Adrenal gland (tissue), 12 donors: Measurements from ENCODE around the gene SLC25A51. TPM values are rescaled to one million over a fixed set of nuclear protein-coding genes. Genes with fewer than 3 reads are reported as not detected.

Experiments used
- DNase-seq, 7 donors: peaks; one replicate each; pipeline ENCODE4 v3.0.0-alpha.2; 2019 to 2020
- H3K27ac ChIP-seq, 5 donors: fragments of 200-600 bp; sonication (generic) in 4 of 5; 1 replicate in 3 of 5; 2 replicates in 2 of 5; pipeline versions ENCODE4 v1.5.1 to v1.8.0; 2016 to 2020; ENCODE audit warnings: mild to moderate bottlenecking in 1 of 5
- H3K27me3 ChIP-seq: fragments of 200-600 bp; 2 replicates; pipeline ENCODE4 v1.8.0; 2021
- H3K36me3 ChIP-seq, 2 donors: fragments of 200-600 bp; replicated peaks in 1 of 2; 1 replicate in 1 of 2; 2 replicates in 1 of 2; pipeline versions ENCODE4 v1.5.1 to v1.8.0; 2018 to 2022
- H3K4me1 ChIP-seq, 2 donors: fragments of 200-600 bp; replicated peaks in 1 of 2; 1 replicate in 1 of 2; 2 replicates in 1 of 2; pipeline versions ENCODE4 v1.5.1 to v1.8.0; 2018 to 2021
- H3K4me3 ChIP-seq, 4 donors: fragments of 200-600 bp; sonication (generic) in 3 of 4; one replicate each; pipeline ENCODE4 v1.5.1; 2016 to 2018
- H3K9me3 ChIP-seq, 3 donors: fragments of 200-600 bp; sonication (generic) in 1 of 3; replicated peaks in 1 of 3; 1 replicate in 2 of 3; 2 replicates in 1 of 3; pipeline versions ENCODE4 v1.5.1 to v1.8.0; 2016 to 2021
- POLR2A ChIP-seq, 2 donors: fragments of 450-650 bp; IDR thresholded peaks; one replicate each; pipeline ENCODE4 v1.6.1; 2017; ENCODE audit warnings: antibody characterized with exemption in 2 of 2, mild to moderate bottlenecking in 2 of 2, moderate library complexity in 1 of 2
- WGBS, 4 donors: extraction: QIAGEN DNeasy Blood & Tissue Kit in 2 of 4; methylation state at CpG; one replicate each; pipeline versions ENCODE4 v1.1.5 to v1.1.7; 2013 to 2017; 5-methylcytosine and 5-hydroxymethylcytosine counted together
- intact Hi-C, 2 donors: fragments of 100-400 bp; cut with DNase I; formaldehyde crosslinking; loops; one replicate each; pipeline versions ENCODE4 v1.14.1 to v1.15.0; 2022 to 2023
- polyA plus RNA-seq, 3 donors: library from polyadenylated mRNA; stranded (reverse); fragments of 200-250 nt in 2 of 3; fragments of 350-450 nt in 1 of 3; fragmentation: Illumina TruSeq in 1 of 3; extraction: RNeasy Lipid Tissue Mini Kit (QIAGEN cat#74804) in 1 of 3; gene quantifications; one replicate each; pipeline ENCODE4 v1.2.3, GENCODE V29; 2013 to 2014
- total RNA-seq, 9 donors: library from RNA; depleted of rRNA in 4 of 9; stranded (reverse); fragments of >200 nt in 4 of 9; fragments of 120-200 nt in 1 of 9; fragmentation: NEBNext Ultra II Directional in 1 of 9; extraction: Animal tissue kit (Norgen Biotek cat#: 25700) in 1 of 9; gene quantifications; one replicate each; pipeline versions ENCODE4 v1.1.0 to v1.2.4, GENCODE V29; 2013 to 2023
- TF ChIP-seq, protein P1 (sequence below), 6 experiments: fragments of 450-650 bp in 4 of 6; fragments of 200-600 bp in 2 of 6; sonication (generic) in 1 of 6; IDR thresholded peaks; 1 replicate in 5 of 6; 2 replicates in 1 of 6; pipeline versions ENCODE4 v1.5.1 to v1.8.0; 2016 to 2021; ENCODE audit warnings: antibody characterized with exemption in 6 of 6, mild to moderate bottlenecking in 2 of 6, moderate library complexity in 1 of 6
- donor health status: healthy with polysubstance abuse.
- donor health status: Bipolar disorder and iron deficiency.
- donor health status: DM: yes; HTN: yes; CAD: no.
- donor health status: DM: no; HTN: no; CAD: no.
- donor health status: DM: no; HTN: no; CAD: no.
- donor health status: DM: yes; HTN: yes; CAD: no.

SLC25A51 gene
- total and polyA plus RNA-seq, 12 donors: 3.8 to 28.3 (median 20.7) TPM

DNA sequence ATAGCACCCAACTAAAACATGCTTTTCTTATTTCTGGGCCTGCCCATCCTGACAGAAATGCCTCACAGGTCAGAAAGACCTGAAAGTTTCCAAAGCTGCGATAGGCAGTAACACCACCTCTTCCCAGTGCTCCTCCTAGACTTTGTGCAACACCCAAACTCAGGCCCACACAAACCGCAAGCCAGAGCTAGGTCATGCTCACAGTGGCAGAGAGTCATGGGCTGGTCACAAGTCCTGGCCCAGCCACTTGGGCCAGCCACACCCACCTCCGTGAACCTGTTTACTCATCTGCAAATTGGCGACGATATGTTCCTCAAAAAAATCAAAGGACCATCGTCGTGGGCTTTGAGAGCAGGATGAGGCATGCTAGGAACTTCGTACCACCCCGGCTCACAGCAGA, 44.0 kb upstream of the SLC25A51 start:
- no peak for DNase-seq
- no peak for TF ChIP-seq POLR2A (IDR thresholded peaks at IDR 0.05)
- TF ChIP-seq, protein P1, sequence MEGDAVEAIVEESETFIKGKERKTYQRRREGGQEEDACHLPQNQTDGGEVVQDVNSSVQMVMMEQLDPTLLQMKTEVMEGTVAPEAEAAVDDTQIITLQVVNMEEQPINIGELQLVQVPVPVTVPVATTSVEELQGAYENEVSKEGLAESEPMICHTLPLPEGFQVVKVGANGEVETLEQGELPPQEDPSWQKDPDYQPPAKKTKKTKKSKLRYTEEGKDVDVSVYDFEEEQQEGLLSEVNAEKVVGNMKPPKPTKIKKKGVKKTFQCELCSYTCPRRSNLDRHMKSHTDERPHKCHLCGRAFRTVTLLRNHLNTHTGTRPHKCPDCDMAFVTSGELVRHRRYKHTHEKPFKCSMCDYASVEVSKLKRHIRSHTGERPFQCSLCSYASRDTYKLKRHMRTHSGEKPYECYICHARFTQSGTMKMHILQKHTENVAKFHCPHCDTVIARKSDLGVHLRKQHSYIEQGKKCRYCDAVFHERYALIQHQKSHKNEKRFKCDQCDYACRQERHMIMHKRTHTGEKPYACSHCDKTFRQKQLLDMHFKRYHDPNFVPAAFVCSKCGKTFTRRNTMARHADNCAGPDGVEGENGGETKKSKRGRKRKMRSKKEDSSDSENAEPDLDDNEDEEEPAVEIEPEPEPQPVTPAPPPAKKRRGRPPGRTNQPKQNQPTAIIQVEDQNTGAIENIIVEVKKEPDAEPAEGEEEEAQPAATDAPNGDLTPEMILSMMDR (IDR thresholded peaks at IDR 0.05): no peak
- 88 to 93% (median 91%) methylated on average over 9 of the region's 9 CpGs for WGBS, 4 donors
- no peak overlapping the region for H3K27ac ChIP-seq
- intact Hi-C loops: no loop called here
- H3K4me1 ChIP-seq: peaks cover 8 to 22% of the 10 kb centered on the region in 2 donors
- H3K36me3 ChIP-seq: no peaks in the 10 kb centered on the region
- H3K4me3 ChIP-seq: no peak overlapping the region
- H3K9me3 ChIP-seq: no peaks in the 10 kb centered on the region
- H3K27me3 ChIP-seq: no peaks in the 10 kb centered on the region

- H3K27me3 ChIP-seq: no peaks in the 10 kb centered on the region
- peaks cover 8 to 19% of the 10 kb centered on the region in 2 donors for H3K4me1 ChIP-seq
- no peaks in the 10 kb centered on the region for H3K9me3 ChIP-seq
- TF ChIP-seq, protein P1 (IDR thresholded peaks at IDR 0.05): no peak
- no peak for TF ChIP-seq POLR2A (IDR thresholded peaks at IDR 0.05)
- no peak for DNase-seq
- intact Hi-C loops: no loop called here
- H3K27ac ChIP-seq: no peak overlapping the region
- 89 to 100% (median 92%) methylated on average over 5 to 7 of the region's 7 CpGs for WGBS, 4 donors
- no peak overlapping the region for H3K4me3 ChIP-seq
- H3K36me3 ChIP-seq: no peaks in the 10 kb centered on the region
Observed at GRCh38 chr9:37947471-37947870, 43.5 kb upstream of the SLC25A51 start.

DNA sequence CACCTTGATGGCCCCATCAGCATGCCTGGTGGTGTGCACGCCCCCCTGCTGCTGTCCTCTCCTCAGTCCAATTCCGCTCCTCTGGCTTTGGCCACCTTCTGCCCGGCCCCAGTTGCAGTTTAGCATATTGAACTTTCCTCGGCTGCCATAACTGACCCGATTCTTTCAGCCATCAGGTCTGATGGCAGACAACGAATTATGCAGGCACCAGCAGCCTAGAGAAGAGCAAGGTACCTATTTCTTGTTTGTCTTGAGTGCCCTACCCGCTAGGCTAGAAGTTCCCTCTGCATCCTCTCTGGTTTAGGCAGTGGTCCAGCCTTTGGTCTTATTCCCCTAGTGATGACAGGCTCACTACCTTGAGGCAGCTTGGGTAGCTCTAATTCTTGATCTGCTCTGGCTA, 43.0 kb upstream of the SLC25A51 start:
- Histone ChIP-seq H3K27ac (no peak overlapping the region), H3K36me3 (no peaks in the 10 kb centered on the region), H3K27me3 (no peaks in the 10 kb centered on the region), H3K4me3 (no peak overlapping the region), H3K9me3 (no peaks in the 10 kb centered on the region), H3K4me1 (peaks cover 8 to 19% of the 10 kb centered on the region in 2 donors)
- DNase-seq: no peak
- 85 to 97% (median 95%) methylated on average over 7 of the region's 7 CpGs for WGBS, 4 donors
- intact Hi-C loops: no loop called here
- no peak for TF ChIP-seq POLR2A (IDR thresholded peaks at IDR 0.05)
- TF ChIP-seq, protein P1 (IDR thresholded peaks at IDR 0.05): no peak

DNA sequence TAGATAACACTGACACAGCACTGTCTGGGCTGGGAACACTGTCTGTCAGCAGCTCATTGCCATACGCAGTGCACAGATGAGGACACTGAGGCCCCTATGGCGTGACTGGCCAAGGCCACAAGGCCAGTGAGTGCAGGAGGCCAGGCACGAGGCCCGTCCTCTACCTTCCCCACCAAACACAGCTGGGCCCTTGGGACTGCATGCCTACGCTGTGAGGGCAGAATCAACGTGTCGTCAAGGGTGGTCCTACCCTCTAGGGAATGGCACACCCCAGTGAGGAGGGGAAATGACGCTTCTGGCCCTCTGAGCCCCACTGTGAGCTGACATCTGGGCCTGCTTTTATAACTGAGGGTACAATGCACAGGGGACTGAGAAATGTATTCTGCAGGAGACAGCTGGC, 42.1 kb upstream of the SLC25A51 start:
- Histone ChIP-seq H3K4me1 (peaks cover 8 to 15% of the 10 kb centered on the region in 2 donors), H3K9me3 (no peaks in the 10 kb centered on the region), H3K27ac (no peak overlapping the region), H3K27me3 (no peaks in the 10 kb centered on the region), H3K36me3 (no peaks in the 10 kb centered on the region), H3K4me3 (no peak overlapping the region)
- intact Hi-C loops: no loop called here
- TF ChIP-seq, protein P1 (IDR thresholded peaks at IDR 0.05): no peak
- TF ChIP-seq POLR2A (IDR thresholded peaks at IDR 0.05): no peak
- no peak for DNase-seq
- WGBS, 4 donors: 83 to 91% (median 91%) methylated on average over 1 to 8 of the region's 8 CpGs
